IMR-90 (cell line): ENCODE data around the gene GINS1. TPM values are rescaled to one million over a fixed set of nuclear protein-coding genes. Genes with fewer than 3 reads are reported as not detected.

ENCODE experiments used
- ATAC-seq: fragments of 200-7000 bp; cut with Tn5 transposase; 2 replicates; pipeline ENCODE4 v1.9.1; 2020; ENCODE audit warnings: low read depth, mild to moderate bottlenecking, moderate library complexity
- BruUV-seq: library from RNA; stranded (reverse); fragments of 400-500 nt; replicated peaks from 2 replicates; lab custom pipeline; 2021; lab: Mats Ljungman, UMichigan
- CTCF ChIA-PET: fragments of 300-600 bp; formaldehyde crosslinking; extraction: SDS; loops from one replicate; lab custom pipeline; 2021; ENCODE audit warnings: antibody characterized with exemption; lab: Yijun Ruan, JAX
- POLR2A ChIA-PET: fragments of 300-600 bp; sonication (Branson Sonifier 250); formaldehyde crosslinking; loops from one replicate; lab custom pipeline; 2022; ENCODE audit warnings: antibody characterized with exemption; ENCODE audit not compliant: unreplicated experiment; lab: Charles Lee
- DNase-seq: peaks from one replicate; pipeline ENCODE4 v3.0.0; 2013
- H2AFZ ChIP-seq: replicated peaks from 2 replicates; pipeline ENCODE3; 2013; ENCODE audit warnings: low read length, mild to moderate bottlenecking; ENCODE audit not compliant: poor library complexity
- H2AK5ac ChIP-seq: 2 replicates; pipeline ENCODE4 v1.6.1; 2013; ENCODE audit warnings: low read depth, low read length, inconsistent platforms
- H2AK9ac ChIP-seq: replicated peaks from 2 replicates; pipeline ENCODE3; 2013; ENCODE audit warnings: mild to moderate bottlenecking, low read depth, low read length, moderate library complexity; ENCODE audit not compliant: poor library complexity
- H2BK120ac ChIP-seq: 2 replicates; pipeline ENCODE4 v1.6.1; 2013; ENCODE audit warnings: low read depth, low read length, inconsistent platforms
- H2BK15ac ChIP-seq: 3 replicates; pipeline ENCODE4 v1.6.1; 2013; ENCODE audit warnings: low read depth, low read length, inconsistent platforms
- H2BK20ac ChIP-seq: 2 replicates; pipeline ENCODE4 v1.6.1; 2013; ENCODE audit warnings: low read depth, mild to moderate bottlenecking, inconsistent platforms, low read length, moderate library complexity
- H2BK5ac ChIP-seq: 2 replicates; pipeline ENCODE4 v1.6.1; 2013; ENCODE audit warnings: mild to moderate bottlenecking, low read depth, low read length, inconsistent platforms; ENCODE audit not compliant: poor library complexity, severe bottlenecking
- H3K14ac ChIP-seq: replicated peaks from 2 replicates; pipeline ENCODE4 v1.6.1; 2013; ENCODE audit warnings: low read depth, low read length, inconsistent platforms
- H3K18ac ChIP-seq: 2 replicates; pipeline ENCODE4 v1.6.1; 2013; ENCODE audit warnings: low read depth, low read length, control low read depth
- H3K23ac ChIP-seq: 2 replicates; pipeline ENCODE4 v1.6.1; 2013; ENCODE audit warnings: low read depth, low read length, inconsistent platforms
- H3K27ac ChIP-seq: 2 replicates; pipeline ENCODE4 v1.5.1; 2013; ENCODE audit warnings: mild to moderate bottlenecking, control low read depth, low read length; ENCODE audit not compliant: insufficient read depth
- H3K27me3 ChIP-seq: 2 replicates; pipeline ENCODE4 v1.6.1; 2013; ENCODE audit warnings: low read length; ENCODE audit not compliant: control insufficient read depth, insufficient read depth
- H3K36me3 ChIP-seq: 2 replicates; pipeline ENCODE4 v1.6.1; 2013; ENCODE audit warnings: low read length, mixed read lengths; ENCODE audit not compliant: control insufficient read depth, insufficient read depth
- H3K4ac ChIP-seq: 2 replicates; pipeline ENCODE4 v1.6.1; 2013; ENCODE audit warnings: low read depth, low read length, inconsistent platforms
- H3K4me1 ChIP-seq: 2 replicates; pipeline ENCODE4 v1.6.1; 2013; ENCODE audit warnings: low read length, mixed read lengths; ENCODE audit not compliant: control insufficient read depth, insufficient read depth
- H3K4me2 ChIP-seq: 2 replicates; pipeline ENCODE4 v1.6.1; 2013; ENCODE audit warnings: low read depth, mild to moderate bottlenecking, control low read depth, low read length, moderate library complexity
- H3K4me3 ChIP-seq: 2 replicates; pipeline ENCODE4 v1.5.1; 2013; ENCODE audit warnings: low read depth, mild to moderate bottlenecking, control low read depth, low read length, moderate library complexity; ENCODE audit not compliant: insufficient read depth
- H3K56ac ChIP-seq: 2 replicates; pipeline ENCODE4 v1.6.1; 2013; ENCODE audit warnings: low read length, inconsistent platforms; ENCODE audit not compliant: insufficient read depth; ENCODE audit errors: extremely low read depth
- H3K79me1 ChIP-seq, 2 experiments: 2 replicates each; pipeline ENCODE4 v1.6.1; 2013; ENCODE audit warnings: low read length in 2 of 2, inconsistent platforms in 1 of 2, low read depth in 1 of 2
- H3K9ac ChIP-seq: 2 replicates; pipeline ENCODE4 v1.6.1; 2013; ENCODE audit warnings: low read depth, low read length, control low read depth
- H3K9me1 ChIP-seq: 2 replicates; pipeline ENCODE4 v1.6.1; 2013; ENCODE audit warnings: low read length, inconsistent platforms; ENCODE audit not compliant: insufficient read depth
- H3K9me3 ChIP-seq: 2 replicates; pipeline ENCODE4 v1.6.1; 2013; ENCODE audit warnings: low read length; ENCODE audit not compliant: control insufficient read depth, insufficient read depth
- H4K20me1 ChIP-seq: 2 replicates; pipeline ENCODE4 v1.6.1; 2013; ENCODE audit warnings: low read length, inconsistent platforms; ENCODE audit not compliant: insufficient read depth
- H4K5ac ChIP-seq: 2 replicates; pipeline ENCODE4 v1.6.1; 2013; ENCODE audit warnings: mild to moderate bottlenecking, low read depth, low read length, control low read depth
- H4K8ac ChIP-seq, 2 experiments: 2 replicates each; pipeline ENCODE4 v1.6.1; 2013; ENCODE audit warnings: low read depth in 2 of 2, low read length in 2 of 2, control low read depth in 1 of 2, inconsistent platforms in 1 of 2
- H4K91ac ChIP-seq: 2 replicates; pipeline ENCODE4 v1.6.1; 2013; ENCODE audit warnings: low read depth, low read length, inconsistent platforms; ENCODE audit not compliant: insufficient read depth
- CEBPB ChIP-seq: IDR thresholded peaks from 2 replicates; pipeline ENCODE4 v1.6.1; 2012; ENCODE audit warnings: low read depth, low read length, improper control_type of control experiment
- CTCF ChIP-seq: conservative IDR thresholded peaks from 2 replicates; pipeline ENCODE4 v1.5.1; 2012; ENCODE audit warnings: mild to moderate bottlenecking, low read depth, low read length, improper control_type of control experiment
- ELK1 ChIP-seq: fragments of 150-350 bp; IDR thresholded peaks from 2 replicates; pipeline ENCODE4 v1.6.1; 2016; ENCODE audit warnings: low read depth, mild to moderate bottlenecking, low read length, moderate library complexity, borderline replicate concordance
- FOS ChIP-seq: fragments of 150-350 bp; IDR thresholded peaks from 2 replicates; pipeline ENCODE4 v1.6.1; 2016; ENCODE audit warnings: low read depth, low read length
- MAFK ChIP-seq: IDR thresholded peaks from 2 replicates; pipeline ENCODE4 v1.6.1; 2012; ENCODE audit warnings: low read depth, low read length, improper control_type of control experiment
- MAZ ChIP-seq: IDR thresholded peaks from 2 replicates; pipeline ENCODE4 v1.6.1; 2012; ENCODE audit warnings: low read depth, mild to moderate bottlenecking, low read length, improper control_type of control experiment, moderate library complexity, borderline replicate concordance
- MXI1 ChIP-seq: IDR thresholded peaks from 2 replicates; pipeline ENCODE4 v1.6.1; 2012; ENCODE audit warnings: low read depth, mild to moderate bottlenecking, low read length, moderate library complexity, borderline replicate concordance
- NFE2L2 ChIP-seq: fragments of 150-350 bp; IDR thresholded peaks from 2 replicates; pipeline ENCODE4 v1.6.1; 2016; ENCODE audit warnings: low read depth, mild to moderate bottlenecking, low read length
- POLR2A ChIP-seq: IDR thresholded peaks from 2 replicates; pipeline ENCODE4 v1.6.1; 2012; ENCODE audit warnings: mild to moderate bottlenecking, low read depth, low read length
- RAD21 ChIP-seq: IDR thresholded peaks from 2 replicates; pipeline ENCODE4 v1.6.1; 2012; ENCODE audit warnings: low read length, improper control_type of control experiment
- SMC3 ChIP-seq: fragments of 150-350 bp; IDR thresholded peaks from 2 replicates; pipeline ENCODE4 v1.6.1; 2016; ENCODE audit warnings: low read depth, mild to moderate bottlenecking, antibody characterized with exemption, low read length, moderate library complexity
- USF2 ChIP-seq: fragments of 150-350 bp; IDR thresholded peaks from 2 replicates; pipeline ENCODE4 v1.6.1; 2017; ENCODE audit warnings: mild to moderate bottlenecking, antibody characterized with exemption, low read length, low read depth
- WGBS, 2 experiments: methylation state at CpG; one replicate each; pipeline versions ENCODE4 v1.1.5 to v1.1.7; 2013; ENCODE audit warnings: missing lambda C conversion rate in 2 of 2; ENCODE audit not compliant: insufficient read length in 1 of 2; ENCODE audit errors: extremely low coverage in 2 of 2; 5-methylcytosine and 5-hydroxymethylcytosine counted together
- dilution Hi-C: fragments of 300-500 bp; cut with HindIII; formaldehyde crosslinking; loops from one replicate; pipeline ENCODE4 v1.14.3; 2018; ENCODE audit warnings: low sequenced_read_pairs; ENCODE audit not compliant: unreplicated experiment
- in situ Hi-C: fragments of 300-500 bp; cut with MboI; formaldehyde crosslinking; loops from 3 replicates; pipeline ENCODE4 v1.14.3; 2019; ENCODE audit warnings: low sequenced_read_pairs, inconsistent platforms, mixed read lengths
- intact Hi-C: fragments of 100-400 bp; cut with micrococcal nuclease; formaldehyde crosslinking; loops from 2 replicates; pipeline ENCODE4 v1.10.0; 2022
- polyA plus RNA-seq, 3 experiments: library from polyadenylated mRNA; depleted of rRNA; stranded (reverse); fragments of >200 nt; gene quantifications; 2 replicates each; pipeline ENCODE4 v1.2.3, GENCODE V29; 2012; ENCODE audit warnings: low replicate concordance in 1 of 3
- total RNA-seq: library from RNA; depleted of rRNA; stranded (reverse); fragments of >200 nt; gene quantifications from 2 replicates; pipeline ENCODE4 v1.2.3, GENCODE V29; 2012

Gene GINS1
- total and polyA plus RNA-seq, 2 of the 4 experiments (the other 2 are of a cell fraction), result 4.9 to 6.6 TPM

GRCh38 chr20:25390538-25391528, 16.6 kb upstream of the GINS1 start, which contains the start of gene ABHD12:
Gene ABHD12, minus strand, starts transcription at chr20:25390835. Its CDS starts 132 bp downstream, at chr20:25390703.
- H4K91ac ChIP-seq, result peak within 1 kb of the TSS; percentile 82
- CTCF ChIA-PET, result no interaction called here
- peak within 1 kb of the TSS; percentile 53; the same call in 1 of the 2 replicates for H2BK20ac ChIP-seq
- H4K5ac ChIP-seq, result peak within 1 kb of the TSS; percentile 85
- peak within 1 kb of the TSS; percentile 77 for H3K14ac ChIP-seq
- peak within 1 kb of the TSS; percentile 97 for H3K4me2 ChIP-seq
- H2BK120ac ChIP-seq, result peak within 1 kb of the TSS; percentile 78; the same call in 1 of the 2 replicates
- no peaks in the 10 kb centered on the region; the same call in 1 of the 2 replicates for H3K4me1 ChIP-seq
- 0% methylated on average over 27 of the region's 91 CpGs; no CpG with 5 or more reads in 1 of the 2 experiments for WGBS, 2 experiments
- peaks cover 3% of the 10 kb centered on the region for H3K36me3 ChIP-seq
- DNase-seq (peak; percentile 95), ATAC-seq (peak; percentile 96)
- BruUV-seq, result no TSS peak
- dilution Hi-C loops, result no loop called here
- peak within 1 kb of the TSS; percentile 96 for H3K9ac ChIP-seq
- H3K79me1 ChIP-seq, result peaks cover 0 to 21% of the 10 kb centered on the region in 2 experiments; a peak in 3 of 4 replicates
- POLR2A ChIA-PET, result interaction anchor here (0.6 kb wide), 3 partner anchors 13 to 156 kb away, joined by 3 to 7 read pairs (median 3); no protein-coding TSS in a partner anchor
- no peaks in the 10 kb centered on the region for H3K9me3 ChIP-seq
- peak within 1 kb of the TSS; percentile 91 for H3K56ac ChIP-seq
- H4K8ac ChIP-seq, result peak within 1 kb of the TSS; percentile 86 to 96
- peak within 1 kb of the TSS; percentile 93 for H3K23ac ChIP-seq
- intact Hi-C loops, result loop anchor here (2.0 kb wide), 1 partner anchor 80 kb away; no protein-coding TSS in a partner anchor
- H2AK5ac ChIP-seq, result peak within 1 kb of the TSS; percentile 77
- peak within 1 kb of the TSS; percentile 68 for H3K4ac ChIP-seq
- peak within 1 kb of the TSS; percentile 96 for H3K27ac ChIP-seq
- H4K20me1 ChIP-seq, result peaks cover 9% of the 10 kb centered on the region
- in situ Hi-C loops, result loop anchor here (25.0 kb wide), 1 partner anchor 754 kb away; no protein-coding TSS in a partner anchor
- peak within 1 kb of the TSS; percentile 98 for H3K4me3 ChIP-seq
- H2BK5ac ChIP-seq, result peak within 1 kb of the TSS; percentile 85
- H2AFZ ChIP-seq, result peak within 1 kb of the TSS; percentile 94
- H3K9me1 ChIP-seq, result no peaks in the 10 kb centered on the region
- H3K27me3 ChIP-seq, result no peaks in the 10 kb centered on the region
- H3K18ac ChIP-seq, result peak within 1 kb of the TSS; percentile 89
- peak within 1 kb of the TSS; percentile 98 for H2AK9ac ChIP-seq
- H2BK15ac ChIP-seq, result peak within 1 kb of the TSS; percentile 59; the same call in 2 of the 3 replicates
- TF ChIP-seq FOS (no peak), POLR2A (peak; percentile 96), ELK1 (no peak), MAFK (no peak), SMC3 (no peak), USF2 (0 out of 2 replicates have a peak, but pooled peaks have one; percentile 8), CTCF (no peak), CEBPB (no peak), MXI1 (0 out of 2 replicates have a peak, but pooled peaks have one; percentile 52), MAZ (peak; percentile 65; the same call in 1 of the 2 replicates), RAD21 (peak; percentile 25), NFE2L2 (no peak)
